LNCAP (cell line): ENCODE data around the gene STIP1.

ENCODE experiments used
- CTCF ChIP-seq: fragments of 450-650 bp; IDR thresholded peaks from 2 replicates; pipeline ENCODE4 v1.5.1; 2017; ENCODE audit warnings: mild to moderate bottlenecking

Gene STIP1

GRCh38 chr11:64245401-64245796, 59.4 kb downstream of the STIP1 start:
- no peak for TF ChIP-seq CTCF

GRCh38 chr11:64245797-64246620, 60.0 kb downstream of the STIP1 start:
- TF ChIP-seq CTCF = no peak

GRCh38 chr11:64246871-64247728, 61.1 kb downstream of the STIP1 start, which contains the start of gene PPP1R14B:
Gene PPP1R14B, minus strand, starts transcription at chr11:64246943. Its CDS starts 270 bp downstream, at chr11:64246673.
- no peak for TF ChIP-seq CTCF

GRCh38 chr11:64247729-64248531, 62.0 kb downstream of the STIP1 start:
- no peak for TF ChIP-seq CTCF

- no peak for TF ChIP-seq CTCF
Observed at GRCh38 chr11:64248578-64248977, 62.6 kb downstream of the STIP1 start.

- TF ChIP-seq CTCF = no peak
Observed at GRCh38 chr11:64249038-64249437, 63.1 kb downstream of the STIP1 start.
